Measurements from ENCODE around the gene JARID2. TPM values are rescaled to one million over a fixed set of nuclear protein-coding genes. Genes with fewer than 3 reads are reported as not detected.

JARID2 gene
- total and polyA plus RNA-seq, 2 of the 4 experiments (the other 2 are of a cell fraction): 9.6 to 12.9 TPM

DNA sequence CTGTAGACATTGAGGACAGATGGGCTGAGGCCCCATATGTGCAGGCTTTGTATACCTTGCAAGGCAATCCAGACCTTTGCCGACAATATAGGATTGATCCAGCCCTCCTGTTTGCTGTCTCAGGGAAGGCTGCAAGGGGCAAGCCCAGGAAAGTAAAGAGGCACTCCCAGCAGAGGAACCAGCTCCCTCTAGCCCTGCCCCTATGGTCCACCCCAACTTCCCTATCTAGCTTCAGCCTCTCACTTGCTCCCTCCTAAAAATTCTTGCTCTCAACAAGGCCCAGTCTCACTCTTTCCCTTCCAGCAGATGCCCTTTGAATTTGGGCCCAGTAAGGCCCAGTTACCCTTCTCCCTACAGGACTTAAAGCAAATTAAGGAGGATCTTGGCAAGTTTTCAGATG lies 92.6 kb downstream of the JARID2 start:
- Histone ChIP-seq H2BK20ac (ENCODE audit: low read depth, low read length) (no peak overlapping the region), H3K36me3 (ENCODE audit: control insufficient read depth, insufficient read depth, low read length) (no peaks in the 10 kb centered on the region), H3K4me1 (ENCODE audit: control insufficient read depth, insufficient read depth, low read length) (peaks cover 9% of the 10 kb centered on the region), H3K4me2 (ENCODE audit: low read depth, low read length) (no peak overlapping the region), H3K4ac (ENCODE audit: low read depth, low read length) (no peak overlapping the region), H2BK15ac (ENCODE audit: low read depth, low read length) (no peak overlapping the region), H3K27ac (ENCODE audit: insufficient read depth, low read length) (no peak overlapping the region), H3K27me3 (ENCODE audit: control insufficient read depth, insufficient read depth, low read length) (no peaks in the 10 kb centered on the region), H4K5ac (ENCODE audit: low read depth, low read length) (no peak overlapping the region), H4K8ac (ENCODE audit: low read depth in 2 of 2, low read length in 2 of 2) (no peak overlapping the region), H2AFZ (replicated peaks; ENCODE audit: low read length, poor library complexity) (no peak overlapping the region), H4K91ac (ENCODE audit: insufficient read depth, low read depth, low read length) (no peak overlapping the region), H3K18ac (ENCODE audit: low read depth, low read length) (no peak overlapping the region), H3K23ac (ENCODE audit: low read depth, low read length) (no peak overlapping the region), H4K20me1 (ENCODE audit: insufficient read depth, low read length) (peaks cover 82% of the 10 kb centered on the region), H2BK5ac (ENCODE audit: low read depth, low read length, poor library complexity, severe bottlenecking) (no peak overlapping the region), H3K79me1 (ENCODE audit: low read depth in 1 of 2, low read length in 2 of 2) (peaks cover 34 to 79% of the 10 kb centered on the region in 2 experiments), H2AK9ac (replicated peaks; ENCODE audit: low read depth, low read length, poor library complexity) (no peak overlapping the region), H3K14ac (replicated peaks; ENCODE audit: low read depth, low read length) (no peak overlapping the region), H3K56ac (ENCODE audit: extremely low read depth, insufficient read depth, low read length) (no peak overlapping the region), H3K4me3 (ENCODE audit: insufficient read depth, low read depth, low read length) (no peak overlapping the region), H3K9me1 (ENCODE audit: insufficient read depth, low read length) (peaks cover 16% of the 10 kb centered on the region), H3K9me3 (ENCODE audit: control insufficient read depth, insufficient read depth, low read length) (no peaks in the 10 kb centered on the region), H2AK5ac (ENCODE audit: low read depth, low read length) (no peak overlapping the region), H2BK120ac (ENCODE audit: low read depth, low read length) (no peak overlapping the region), H3K9ac (ENCODE audit: low read depth, low read length) (no peak overlapping the region)
- 100% methylated on average over 1 of the region's 1 CpG; no CpG with 5 or more reads in 1 of the 2 experiments for WGBS, 2 experiments (ENCODE audit: extremely low coverage in 2 of 2, insufficient read length in 1 of 2)
- no TSS peak for BruUV-seq (replicated peaks)
- intact Hi-C loops (cut with micrococcal nuclease) (no loop called here), dilution Hi-C loops (cut with HindIII; ENCODE audit: low sequenced_read_pairs, unreplicated experiment) (no loop called here), in situ Hi-C loops (cut with MboI; ENCODE audit: low sequenced_read_pairs) (no loop called here)
- TF ChIP-seq RFX5 (IDR thresholded peaks at IDR 0.05; ENCODE audit: low read depth, low read length) (no peak), NFE2L2 (IDR thresholded peaks at IDR 0.05; ENCODE audit: low read depth, low read length) (no peak), POLR2A (IDR thresholded peaks at IDR 0.05; ENCODE audit: low read depth, low read length) (no peak), RAD21 (IDR thresholded peaks at IDR 0.05; ENCODE audit: low read length) (no peak), CHD1 (IDR thresholded peaks at IDR 0.05; ENCODE audit: low read depth, low read length) (no peak), FOS (IDR thresholded peaks at IDR 0.05; ENCODE audit: low read depth, low read length) (no peak), RCOR1 (IDR thresholded peaks at IDR 0.05; ENCODE audit: insufficient replicate concordance, low read length) (no peak)
- ATAC-seq (ENCODE audit: low read depth) (no peak), DNase-seq (no peak)
- ChIA-PET CTCF (interaction anchor here (1.2 kb wide), 1 partner anchor 15 kb away, joined by 3 read pairs; no protein-coding TSS in a partner anchor), POLR2A (ENCODE audit: unreplicated experiment) (no interaction called here)
